ENCODE results near the gene TSPAN18. TPM values are rescaled to one million over a fixed set of nuclear protein-coding genes. Genes with fewer than 3 reads are reported as not detected.
A peak's percentile ranks its signal among the peaks of the same experiment; 100 is the strongest.

TSPAN18 gene
- total RNA-seq, 1 donor from 2014 or later, result 12.8 TPM

GRCh38 chr11:44799012-44799411 is 72.2 kb downstream of the TSPAN18 start:
- intact Hi-C loops (cut with DNase I), result loop anchor here (10.0 kb wide), 1 partner anchor 716 kb away; no protein-coding TSS in a partner anchor
- TF ChIP-seq POLR2A (IDR thresholded peaks at IDR 0.05), result no peak
- TF ChIP-seq CTCF (IDR thresholded peaks at IDR 0.05), result no peak
- TF ChIP-seq POLR2AphosphoS5 (IDR thresholded peaks at IDR 0.05; ENCODE audit: insufficient read depth in 1 of 2, low read depth in 1 of 2), result no peak
- Histone ChIP-seq H3K27ac (no peak overlapping the region), H3K36me3 (no peaks in the 10 kb centered on the region), H3K4me1 (peaks cover 17% of the 10 kb centered on the region), H3K4me3 (no peak overlapping the region), H3K27me3 (no peaks in the 10 kb centered on the region), H3K9me3 (no peaks in the 10 kb centered on the region)
- DNase-seq (ENCODE audit: extremely low spot score in 2 of 2), result no peak

GRCh38 chr11:44802347-44802746 is 75.6 kb downstream of the TSPAN18 start:
- Histone ChIP-seq H3K27ac (no peak overlapping the region), H3K27me3 (no peaks in the 10 kb centered on the region), H3K4me3 (no peak overlapping the region), H3K4me1 (peaks cover 24% of the 10 kb centered on the region), H3K36me3 (no peaks in the 10 kb centered on the region), H3K9me3 (no peaks in the 10 kb centered on the region)
- no peak for DNase-seq (ENCODE audit: extremely low spot score in 2 of 2)
- intact Hi-C loops (cut with DNase I), result no loop called here
- TF ChIP-seq POLR2AphosphoS5 (IDR thresholded peaks at IDR 0.05; ENCODE audit: insufficient read depth in 1 of 2, low read depth in 1 of 2) (no peak), CTCF (IDR thresholded peaks at IDR 0.05) (no peak)

GRCh38 chr11:44803009-44803408 is 76.2 kb downstream of the TSPAN18 start:
- Histone ChIP-seq H3K4me3 (no peak overlapping the region), H3K27ac (no peak overlapping the region), H3K9me3 (no peaks in the 10 kb centered on the region), H3K4me1 (peaks cover 19% of the 10 kb centered on the region), H3K27me3 (no peaks in the 10 kb centered on the region), H3K36me3 (no peaks in the 10 kb centered on the region)
- intact Hi-C loops (cut with DNase I), result no loop called here
- no peak for TF ChIP-seq POLR2A (IDR thresholded peaks at IDR 0.05)
- TF ChIP-seq CTCF (IDR thresholded peaks at IDR 0.05), result no peak
- no peak for TF ChIP-seq POLR2AphosphoS5 (IDR thresholded peaks at IDR 0.05; ENCODE audit: insufficient read depth in 1 of 2, low read depth in 1 of 2)
- DNase-seq (ENCODE audit: extremely low spot score in 2 of 2), result no peak

- TF ChIP-seq POLR2AphosphoS5 (IDR thresholded peaks at IDR 0.05; ENCODE audit: insufficient read depth in 1 of 2, low read depth in 1 of 2), result no peak
- no peak for TF ChIP-seq CTCF (IDR thresholded peaks at IDR 0.05)
- TF ChIP-seq POLR2A (IDR thresholded peaks at IDR 0.05), result no peak
- H3K27ac ChIP-seq, result peak overlapping the region; percentile 26
- H3K4me3 ChIP-seq, result no peak overlapping the region
- no peaks in the 10 kb centered on the region for H3K27me3 ChIP-seq
- DNase-seq (ENCODE audit: extremely low spot score in 2 of 2), result no peak
- H3K4me1 ChIP-seq, result peaks cover 8% of the 10 kb centered on the region
- no peaks in the 10 kb centered on the region for H3K36me3 ChIP-seq
- intact Hi-C loops (cut with DNase I), result no loop called here
- H3K9me3 ChIP-seq, result no peaks in the 10 kb centered on the region
These were observed 78.0 kb downstream of the TSPAN18 start for GRCh38 chr11:44804449-44805437.

- intact Hi-C loops (cut with DNase I), result no loop called here
- TF ChIP-seq POLR2AphosphoS5 (IDR thresholded peaks at IDR 0.05; ENCODE audit: insufficient read depth in 1 of 2, low read depth in 1 of 2) (no peak), CTCF (IDR thresholded peaks at IDR 0.05) (no peak), POLR2A (IDR thresholded peaks at IDR 0.05) (no peak)
- no peak for DNase-seq (ENCODE audit: extremely low spot score in 2 of 2)
- no peaks in the 10 kb centered on the region for H3K27me3 ChIP-seq
- H3K4me1 ChIP-seq, result peaks cover 8% of the 10 kb centered on the region
- no peak overlapping the region for H3K4me3 ChIP-seq
- no peak overlapping the region for H3K27ac ChIP-seq
- H3K9me3 ChIP-seq, result no peaks in the 10 kb centered on the region
- no peaks in the 10 kb centered on the region for H3K36me3 ChIP-seq
These were observed 78.8 kb downstream of the TSPAN18 start for GRCh38 chr11:44805596-44805995.

Measured in vagina (tissue), 2 donors.